AG09309 (cell line): ENCODE measurements around the gene RNF207.
A peak's percentile ranks its signal among the peaks of the same experiment; 100 is the strongest.

Experiments
- DNase-seq: peaks from one replicate; pipeline ENCODE4 v3.0.0-alpha.2; 2010; ENCODE audit warnings: low read depth
- H3K4me3 ChIP-seq: 2 replicates; pipeline ENCODE4 v1.5.1; 2011; ENCODE audit warnings: mild to moderate bottlenecking, low read depth, low read length, moderate library complexity; ENCODE audit not compliant: control insufficient read depth
- TF ChIP-seq, protein P1 (sequence below): IDR thresholded peaks from 2 replicates; pipeline ENCODE4 v1.5.1; 2011; ENCODE audit warnings: mild to moderate bottlenecking, low read depth, low read length, inconsistent platforms; ENCODE audit not compliant: insufficient read depth, control insufficient read depth; ENCODE audit errors: missing control alignments

Gene RNF207

GRCh38 chr1:6257541-6258069, 51.7 kb downstream of the RNF207 start:
- no peak for DNase-seq
- TF ChIP-seq, protein P1, sequence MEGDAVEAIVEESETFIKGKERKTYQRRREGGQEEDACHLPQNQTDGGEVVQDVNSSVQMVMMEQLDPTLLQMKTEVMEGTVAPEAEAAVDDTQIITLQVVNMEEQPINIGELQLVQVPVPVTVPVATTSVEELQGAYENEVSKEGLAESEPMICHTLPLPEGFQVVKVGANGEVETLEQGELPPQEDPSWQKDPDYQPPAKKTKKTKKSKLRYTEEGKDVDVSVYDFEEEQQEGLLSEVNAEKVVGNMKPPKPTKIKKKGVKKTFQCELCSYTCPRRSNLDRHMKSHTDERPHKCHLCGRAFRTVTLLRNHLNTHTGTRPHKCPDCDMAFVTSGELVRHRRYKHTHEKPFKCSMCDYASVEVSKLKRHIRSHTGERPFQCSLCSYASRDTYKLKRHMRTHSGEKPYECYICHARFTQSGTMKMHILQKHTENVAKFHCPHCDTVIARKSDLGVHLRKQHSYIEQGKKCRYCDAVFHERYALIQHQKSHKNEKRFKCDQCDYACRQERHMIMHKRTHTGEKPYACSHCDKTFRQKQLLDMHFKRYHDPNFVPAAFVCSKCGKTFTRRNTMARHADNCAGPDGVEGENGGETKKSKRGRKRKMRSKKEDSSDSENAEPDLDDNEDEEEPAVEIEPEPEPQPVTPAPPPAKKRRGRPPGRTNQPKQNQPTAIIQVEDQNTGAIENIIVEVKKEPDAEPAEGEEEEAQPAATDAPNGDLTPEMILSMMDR, result no peak
- no peak overlapping the region for H3K4me3 ChIP-seq

DNA sequence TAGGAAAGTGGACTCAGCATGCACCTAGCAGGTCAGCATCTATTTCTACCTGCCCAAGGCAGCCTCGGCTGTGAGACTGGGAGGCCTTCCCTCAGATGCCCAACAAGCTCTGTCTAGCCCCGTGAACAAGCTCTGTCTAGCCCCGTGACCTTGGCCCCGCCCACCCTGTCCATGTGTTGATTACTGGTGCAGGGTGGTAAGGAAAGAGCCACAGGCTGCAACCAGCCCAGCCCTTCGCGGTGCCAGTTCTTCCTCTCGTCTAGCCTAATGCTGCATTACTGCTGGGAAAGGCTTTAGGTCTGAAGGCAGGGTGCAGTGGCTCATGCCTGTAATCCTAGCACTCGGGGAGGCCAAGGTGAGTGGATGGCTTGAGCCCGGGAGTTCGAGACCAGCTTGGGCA, 52.8 kb downstream of the RNF207 start:
- TF ChIP-seq, protein P1, result no peak

DNA sequence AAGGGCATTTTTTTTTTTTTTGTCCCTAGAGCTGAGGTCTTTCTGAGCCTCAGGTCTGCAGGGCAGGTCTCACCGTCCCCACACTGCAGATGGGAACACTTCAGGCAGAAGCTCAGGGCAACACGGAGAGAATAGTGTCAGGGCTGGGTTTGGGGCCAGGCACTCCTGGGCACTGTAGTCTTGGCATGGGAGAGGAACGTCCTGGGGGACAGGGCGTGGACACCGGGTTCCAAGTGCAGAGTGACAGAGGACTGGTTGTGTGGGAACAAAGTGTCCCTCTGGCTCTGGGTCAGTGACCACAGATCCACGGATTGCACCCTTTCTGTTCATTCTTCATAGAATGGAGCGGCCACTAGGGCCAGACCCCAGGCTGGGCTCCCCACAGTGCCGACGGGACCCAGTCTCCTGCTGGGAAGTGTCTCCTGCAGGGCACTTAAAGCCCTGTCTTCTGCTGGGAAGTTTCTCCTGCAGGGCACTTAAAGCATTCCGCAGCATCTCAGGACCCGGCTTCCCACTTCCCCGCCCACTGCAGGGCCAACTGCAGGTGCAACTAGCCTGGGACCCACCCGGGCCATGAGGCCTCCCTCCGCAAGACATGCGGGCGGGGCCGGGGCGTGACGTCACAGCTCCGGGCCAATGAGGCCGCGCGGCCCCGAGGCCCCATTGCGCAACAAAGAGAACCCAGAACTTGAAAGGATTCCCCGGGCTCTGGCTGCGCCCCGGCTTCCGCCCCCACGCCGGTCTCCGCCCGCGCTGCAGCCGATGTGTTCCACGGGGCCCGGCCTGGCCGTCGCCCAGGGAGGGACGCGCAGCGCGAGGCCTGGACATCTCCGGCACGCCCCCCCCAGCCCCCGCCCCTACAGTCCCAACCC, 53.8 kb downstream of the RNF207 start:
- no peak for DNase-seq

More for the DNA sequence above, 52.8 kb downstream of the RNF207 start:
- DNase-seq, result no peak
- no peak overlapping the region for H3K4me3 ChIP-seq

DNA sequence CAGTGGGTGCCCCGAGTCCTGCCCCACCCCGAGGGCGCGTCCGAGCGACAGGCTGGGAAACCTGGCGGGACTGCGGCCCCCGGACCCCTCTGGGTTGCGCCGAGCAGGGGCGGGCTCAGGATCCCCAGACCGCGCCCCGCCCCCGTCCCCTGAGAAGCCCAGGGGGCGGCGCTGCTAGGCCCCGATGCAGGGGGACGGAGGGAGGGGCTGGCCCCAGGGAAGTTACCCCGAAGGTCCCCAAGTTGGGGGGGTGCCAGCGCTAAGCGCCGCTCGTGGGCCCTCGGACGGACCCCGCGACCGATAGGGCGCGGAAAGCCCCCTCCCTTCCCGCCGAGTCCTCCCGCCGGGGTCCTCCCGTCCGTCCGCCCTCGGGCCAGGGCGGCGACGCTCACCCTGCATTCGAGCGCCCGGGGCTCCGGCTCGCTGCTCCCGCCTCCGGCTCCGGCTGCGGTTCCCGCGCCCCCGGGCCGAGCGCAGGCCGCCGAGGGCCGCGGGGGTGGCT, 54.6 kb downstream of the RNF207 start:
- DNase-seq, result no peak
- TF ChIP-seq, protein P1, result no peak
- H3K4me3 ChIP-seq, result peak overlapping the region; percentile 57

More for the DNA sequence above, 53.8 kb downstream of the RNF207 start:
- TF ChIP-seq, protein P1, result no peak
- peak overlapping the region; percentile 57 for H3K4me3 ChIP-seq

DNA sequence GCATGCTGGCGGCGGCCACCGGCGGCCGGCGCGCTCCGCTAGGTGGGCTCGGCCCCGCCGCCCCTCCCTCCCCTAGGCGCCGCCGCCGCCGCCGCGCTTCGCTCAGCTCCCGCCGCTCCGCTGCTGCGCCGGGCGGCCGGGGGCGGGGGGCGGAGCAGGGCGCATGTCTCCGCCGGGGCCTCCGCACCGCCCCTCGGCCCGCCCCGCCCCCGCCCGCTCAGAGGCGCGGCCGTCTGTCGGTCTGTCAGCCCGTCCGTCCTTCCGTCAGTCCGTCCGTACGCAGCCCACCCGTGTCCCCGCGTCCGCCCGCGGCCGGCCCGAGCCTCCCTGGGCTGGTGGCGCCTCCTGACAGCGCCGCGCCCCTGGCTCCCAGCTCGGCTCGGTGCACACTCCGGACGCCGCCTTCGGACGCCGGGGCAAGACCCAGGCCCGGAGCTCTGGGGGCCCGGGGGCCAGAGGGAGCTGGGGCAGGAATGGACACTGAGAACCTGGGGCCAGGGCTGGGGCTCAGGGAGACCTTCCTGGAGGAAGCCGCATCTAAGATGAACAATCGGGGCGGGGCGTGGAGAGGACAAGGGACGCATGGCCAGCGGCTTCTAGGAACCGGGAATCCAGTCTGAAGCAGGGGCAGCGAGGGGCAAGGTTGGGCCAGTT, 55.2 kb downstream of the RNF207 start, which contains the start of gene GPR153:
GPR153 (minus strand) TSS at position 138 of the 654 bp plus-strand sequence. CDS start 6,193 bp downstream, outside the sequence.
- TF ChIP-seq, protein P1, result no peak
- no peak for DNase-seq

GRCh38 chr1:6261615-6261995, 55.7 kb downstream of the RNF207 start:
- TF ChIP-seq, protein P1, result no peak
- H3K4me3 ChIP-seq, result peak overlapping the region; percentile 36
- DNase-seq, result no peak

More for the DNA sequence above, 55.2 kb downstream of the RNF207 start, which contains the start of gene GPR153:
- peak within 1 kb of the TSS; percentile 57 for H3K4me3 ChIP-seq
